LNCaP clone FGC (cell line): ENCODE measurements around the gene C2orf92.

Source experiments
- DNase-seq: peaks from one replicate; pipeline ENCODE4 v3.0.0-alpha.2; 2011; ENCODE audit warnings: low read depth
- H3K4me3 ChIP-seq: 2 replicates; pipeline ENCODE4 v1.5.1; 2011; ENCODE audit warnings: mild to moderate bottlenecking, low read depth, low read length, control low read depth
- TF ChIP-seq, protein P1 (sequence below): IDR thresholded peaks from 2 replicates; pipeline ENCODE4 v1.5.1; 2012; ENCODE audit warnings: mild to moderate bottlenecking; ENCODE audit not compliant: control insufficient read depth, insufficient read depth; ENCODE audit errors: extremely low read depth

Gene C2orf92

DNA sequence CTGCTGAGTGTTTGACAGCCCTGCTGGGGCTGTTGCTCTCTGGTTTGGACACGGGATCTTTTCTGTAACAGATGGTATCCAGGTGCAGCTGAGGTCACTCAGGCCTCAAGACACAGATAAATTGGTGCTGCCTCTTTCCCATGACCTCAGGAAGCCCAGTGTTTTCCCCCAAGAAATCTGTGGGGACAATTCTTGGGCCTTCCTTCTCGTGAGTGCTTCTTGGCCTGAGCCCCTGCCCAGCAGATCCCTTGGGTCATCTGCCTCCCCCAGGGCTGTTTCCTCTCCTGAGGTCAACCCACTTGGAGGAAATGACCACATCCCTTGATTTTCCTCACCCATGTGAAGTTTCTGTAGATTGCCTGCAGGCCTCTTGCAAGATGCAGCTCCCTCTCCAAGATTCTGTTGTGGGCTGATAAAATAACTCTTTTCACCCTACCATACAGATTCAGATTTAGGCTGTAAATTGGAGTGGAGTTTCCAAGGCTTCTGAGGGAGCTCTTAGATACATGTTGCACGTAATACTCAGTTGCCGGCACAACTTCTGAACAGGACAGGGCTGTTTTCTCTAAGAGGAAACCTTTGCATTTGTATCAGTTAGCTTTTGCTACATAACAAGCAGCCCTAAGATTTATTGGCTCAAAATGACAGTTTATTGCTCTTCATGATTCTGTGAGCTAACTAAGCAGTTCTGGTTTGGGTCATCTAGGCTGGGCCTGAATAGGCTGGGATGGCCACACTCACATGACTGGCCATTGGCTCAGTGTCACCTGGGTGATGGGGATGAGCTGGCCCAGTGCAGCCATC is 57.0 kb downstream of the C2orf92 start:
- H3K4me3 ChIP-seq: no peak overlapping the region
- DNase-seq: no peak
- TF ChIP-seq, protein P1, sequence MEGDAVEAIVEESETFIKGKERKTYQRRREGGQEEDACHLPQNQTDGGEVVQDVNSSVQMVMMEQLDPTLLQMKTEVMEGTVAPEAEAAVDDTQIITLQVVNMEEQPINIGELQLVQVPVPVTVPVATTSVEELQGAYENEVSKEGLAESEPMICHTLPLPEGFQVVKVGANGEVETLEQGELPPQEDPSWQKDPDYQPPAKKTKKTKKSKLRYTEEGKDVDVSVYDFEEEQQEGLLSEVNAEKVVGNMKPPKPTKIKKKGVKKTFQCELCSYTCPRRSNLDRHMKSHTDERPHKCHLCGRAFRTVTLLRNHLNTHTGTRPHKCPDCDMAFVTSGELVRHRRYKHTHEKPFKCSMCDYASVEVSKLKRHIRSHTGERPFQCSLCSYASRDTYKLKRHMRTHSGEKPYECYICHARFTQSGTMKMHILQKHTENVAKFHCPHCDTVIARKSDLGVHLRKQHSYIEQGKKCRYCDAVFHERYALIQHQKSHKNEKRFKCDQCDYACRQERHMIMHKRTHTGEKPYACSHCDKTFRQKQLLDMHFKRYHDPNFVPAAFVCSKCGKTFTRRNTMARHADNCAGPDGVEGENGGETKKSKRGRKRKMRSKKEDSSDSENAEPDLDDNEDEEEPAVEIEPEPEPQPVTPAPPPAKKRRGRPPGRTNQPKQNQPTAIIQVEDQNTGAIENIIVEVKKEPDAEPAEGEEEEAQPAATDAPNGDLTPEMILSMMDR: no peak

DNA sequence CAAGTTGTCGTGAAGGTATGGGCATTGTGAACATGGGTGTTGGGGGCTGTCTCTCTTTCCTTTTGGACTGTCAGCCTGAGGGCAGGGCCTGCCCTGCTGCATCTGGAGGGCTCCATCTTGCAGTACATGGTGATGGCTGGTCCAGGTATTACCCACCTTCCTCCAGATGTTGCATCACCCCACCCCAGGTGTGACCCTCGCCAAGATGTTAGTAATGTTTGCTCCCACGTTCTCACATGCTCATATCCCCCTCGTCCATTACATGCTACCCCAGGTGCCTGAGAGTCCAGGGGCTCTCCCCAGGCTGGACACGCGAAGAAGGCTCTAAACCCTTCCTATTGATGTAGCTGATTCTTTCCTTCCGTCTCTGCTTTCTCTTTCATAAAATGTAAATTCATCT is 57.8 kb downstream of the C2orf92 start:
- TF ChIP-seq, protein P1: no peak
- H3K4me3 ChIP-seq: no peak overlapping the region
- DNase-seq: no peak

DNA sequence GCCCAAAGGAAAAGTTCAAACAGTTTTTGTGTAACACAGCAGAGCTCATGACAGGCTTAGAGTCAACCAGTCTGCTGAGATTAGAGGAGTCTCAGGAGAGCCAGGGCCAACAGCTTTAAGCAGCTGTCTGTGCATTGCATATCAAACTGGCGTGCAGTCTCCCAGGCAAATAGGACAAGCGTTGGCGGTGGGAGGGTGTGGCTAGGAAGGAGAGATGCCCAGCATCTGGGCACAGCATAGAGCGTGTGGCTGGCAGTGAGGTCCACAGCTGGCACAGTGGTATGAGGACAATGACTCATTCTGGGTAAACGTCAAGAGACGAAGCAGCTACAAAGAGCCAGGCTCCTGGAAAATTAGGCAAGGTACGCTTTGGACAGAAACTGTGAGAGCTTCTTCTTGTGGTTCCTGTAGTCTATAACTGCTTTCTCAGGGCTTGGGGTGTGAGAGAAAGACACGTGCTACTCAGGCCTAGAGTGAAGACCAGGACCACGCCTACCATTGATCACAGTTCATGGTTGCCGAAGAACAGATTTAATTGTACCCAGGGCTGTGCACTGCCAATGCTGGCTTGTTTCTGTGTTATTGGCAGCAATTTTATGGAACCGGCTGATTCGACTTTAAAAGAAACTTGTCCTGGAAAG is 58.7 kb downstream of the C2orf92 start:
- TF ChIP-seq, protein P1: no peak
- DNase-seq: no peak
- no peak overlapping the region for H3K4me3 ChIP-seq

DNA sequence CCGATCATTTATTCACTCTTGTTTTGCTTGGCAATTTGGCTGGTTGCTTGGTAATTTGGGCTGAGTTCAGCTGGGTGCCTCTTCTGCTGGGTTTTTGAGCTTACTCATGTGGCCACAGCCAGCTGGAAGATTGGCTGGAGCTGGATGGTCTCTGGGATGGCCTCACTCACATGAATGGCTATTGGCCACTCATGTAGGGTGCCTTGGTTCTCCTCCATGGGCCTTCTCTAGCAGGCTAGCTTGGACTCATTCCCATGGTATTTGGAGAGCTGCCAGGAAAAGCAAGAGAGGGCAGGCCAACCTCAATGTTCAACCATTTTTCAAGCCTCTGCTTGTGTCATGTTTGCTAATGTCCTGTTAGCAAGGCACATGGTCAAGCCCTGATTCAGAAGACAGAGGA is 60.7 kb downstream of the C2orf92 start:
- H3K4me3 ChIP-seq: no peak overlapping the region
- DNase-seq: no peak
- TF ChIP-seq, protein P1: no peak

DNA sequence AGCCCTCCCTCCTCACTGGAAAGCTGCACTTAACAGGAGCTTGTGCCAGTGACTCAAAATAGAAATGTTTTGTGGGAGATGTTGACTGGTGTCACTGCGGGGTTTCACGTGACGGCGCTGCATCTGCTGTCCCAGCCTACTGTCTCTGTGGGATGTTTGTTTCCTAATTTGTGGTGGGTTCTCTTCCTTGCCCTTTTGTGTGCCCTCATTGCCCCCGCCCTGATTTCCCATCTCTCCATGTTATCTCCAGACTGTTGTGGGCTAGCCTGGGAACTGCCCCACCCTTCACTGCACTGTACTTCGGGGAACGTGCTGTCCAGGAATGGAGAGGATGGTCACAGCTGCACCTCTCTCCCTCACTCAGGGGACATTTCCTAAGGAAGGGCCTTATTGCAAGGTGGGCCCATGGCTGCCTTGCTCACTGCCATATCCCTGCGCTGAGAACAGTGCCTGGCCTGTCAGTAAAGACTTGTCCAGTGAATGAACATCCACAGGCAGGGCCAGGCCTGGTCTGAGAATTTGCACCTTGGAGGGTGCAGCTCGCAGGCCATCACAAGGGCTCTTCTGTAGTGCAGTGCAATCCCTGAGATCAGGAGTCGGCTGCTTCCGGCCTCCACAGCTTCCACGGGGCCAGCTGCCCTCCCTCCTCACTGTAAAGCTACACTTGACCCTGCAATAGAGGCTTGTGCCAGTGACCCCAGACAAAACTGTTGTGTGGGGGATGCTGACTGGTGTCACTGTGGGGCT is 61.9 kb downstream of the C2orf92 start:
- TF ChIP-seq, protein P1: no peak
- DNase-seq: no peak
- H3K4me3 ChIP-seq: no peak overlapping the region

DNA sequence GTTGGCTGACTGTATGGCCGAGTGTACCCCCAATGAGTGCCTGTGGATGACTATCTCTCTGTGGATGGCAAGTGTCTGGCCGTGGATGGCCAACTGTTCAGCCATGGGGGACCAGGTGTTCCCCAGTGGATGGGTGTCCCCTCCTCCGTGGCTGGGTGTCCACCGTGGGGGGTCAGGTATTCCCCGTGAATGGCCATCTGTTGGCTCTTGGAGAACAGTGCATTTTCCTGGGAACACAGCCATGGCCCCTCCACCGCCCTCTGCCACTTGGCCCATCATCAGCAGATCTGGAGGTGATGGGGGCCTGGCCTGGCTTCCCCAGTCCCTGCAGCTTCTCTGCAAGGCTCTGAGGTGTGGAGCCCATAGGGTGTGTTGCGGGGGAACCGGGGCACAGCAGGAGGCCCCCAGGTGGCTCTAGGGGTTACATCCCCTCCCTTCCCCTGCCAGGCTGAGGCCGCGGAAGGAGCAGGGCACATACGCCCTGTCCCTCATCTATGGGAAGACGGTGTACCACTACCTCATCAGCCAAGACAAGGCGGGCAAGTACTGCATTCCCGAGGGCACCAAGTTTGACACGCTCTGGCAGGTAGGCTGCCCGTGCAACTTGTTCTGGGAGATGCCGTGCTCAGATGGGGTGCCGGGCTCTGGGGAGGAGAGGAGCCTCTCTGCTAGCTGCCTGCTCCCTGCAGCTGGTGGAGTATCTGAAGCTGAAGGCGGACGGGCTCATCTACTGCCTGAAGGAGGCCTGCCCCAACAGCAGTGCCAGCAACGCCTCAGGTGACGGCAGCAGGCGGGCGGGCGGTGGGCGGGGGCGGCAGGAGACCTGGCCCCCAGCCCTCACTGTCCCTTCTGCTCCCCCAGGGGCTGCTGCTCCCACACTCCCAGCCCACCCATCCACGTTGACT is 63.2 kb downstream of the C2orf92 start:
- DNase-seq: no peak
- H3K4me3 ChIP-seq: no peak overlapping the region
- TF ChIP-seq, protein P1: no peak
